HL-60/S4 treated with phorbol 12-myristate 13-acetate at 8.2 ng/mL for 4 days and 3 days (cell line): Measurements from ENCODE around the gene NPIPA1.
"Not testable (repeated sequence)": the region's sequence is repeated elsewhere in the genome, so short reads cannot be mapped to it uniquely, and the experiment has no call there.

Source experiments
- in situ Hi-C: fragments of 300-500 bp; cut with MboI; formaldehyde crosslinking; loops from 2 replicates; pipeline ENCODE4 v1.15.0; 2022; ENCODE audit warnings: low sequenced_read_pairs

Gene NPIPA1

DNA sequence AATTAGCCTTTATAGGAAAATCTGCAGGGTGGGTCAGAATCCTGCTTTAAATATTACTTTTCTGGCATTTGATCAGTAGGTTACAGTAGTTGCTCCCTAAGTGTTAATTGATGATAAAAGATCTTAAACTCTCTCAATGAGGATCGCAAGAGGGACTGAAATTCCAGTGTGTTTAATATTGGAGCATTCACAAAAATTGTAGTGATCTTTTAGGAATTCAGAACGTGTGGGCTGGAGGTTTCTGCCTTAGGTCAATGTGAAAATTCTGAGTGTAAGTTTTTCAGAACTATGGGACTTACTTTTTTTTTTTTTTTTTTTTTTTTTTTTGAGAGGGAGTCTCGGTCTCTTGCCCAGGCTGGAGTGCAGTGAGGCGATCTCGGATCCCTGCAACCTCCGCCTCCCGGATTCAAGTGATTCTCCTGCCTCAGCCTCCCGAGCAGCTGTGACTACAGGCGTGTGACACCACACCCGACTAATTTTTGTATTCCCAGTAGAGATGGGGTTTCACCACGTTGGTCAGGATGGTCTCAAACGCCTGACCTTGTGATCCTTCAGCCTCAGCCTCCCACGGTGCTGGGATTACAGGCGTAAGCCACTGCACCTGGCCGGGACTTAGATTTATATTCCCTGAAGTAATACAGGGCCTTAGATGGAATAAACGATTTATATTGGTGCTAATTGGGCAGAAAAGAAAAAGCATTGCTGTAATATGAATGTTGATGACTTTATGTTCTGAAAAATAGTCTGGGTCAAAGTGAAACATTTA lies 39.9 kb downstream of the NPIPA1 start:
- in situ Hi-C loops = not testable (repeated sequence)

- in situ Hi-C loops = not testable (repeated sequence)
Measured at GRCh38 chr16:14978281-14978680, 41.0 kb downstream of the NPIPA1 start.

DNA sequence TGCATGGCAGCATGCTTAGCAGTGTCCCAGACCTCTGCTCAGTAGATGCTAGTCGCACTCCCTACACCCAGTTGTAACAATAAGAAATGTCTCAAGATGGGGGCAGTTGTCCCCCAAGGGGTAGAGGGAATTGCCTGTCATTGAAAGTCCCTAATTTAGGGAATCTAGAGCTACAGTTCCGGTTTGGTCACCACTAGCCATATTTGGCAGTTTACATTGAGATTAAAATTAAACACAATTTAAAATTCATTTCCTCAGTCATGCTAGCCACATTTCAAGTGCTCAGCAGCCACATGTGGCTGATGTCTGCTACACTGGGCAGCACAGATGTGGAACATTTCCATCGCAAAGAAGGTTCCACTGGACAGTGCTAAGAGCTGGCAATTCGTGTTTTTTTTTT lies 41.7 kb downstream of the NPIPA1 start:
- in situ Hi-C loops = not testable (repeated sequence)

DNA sequence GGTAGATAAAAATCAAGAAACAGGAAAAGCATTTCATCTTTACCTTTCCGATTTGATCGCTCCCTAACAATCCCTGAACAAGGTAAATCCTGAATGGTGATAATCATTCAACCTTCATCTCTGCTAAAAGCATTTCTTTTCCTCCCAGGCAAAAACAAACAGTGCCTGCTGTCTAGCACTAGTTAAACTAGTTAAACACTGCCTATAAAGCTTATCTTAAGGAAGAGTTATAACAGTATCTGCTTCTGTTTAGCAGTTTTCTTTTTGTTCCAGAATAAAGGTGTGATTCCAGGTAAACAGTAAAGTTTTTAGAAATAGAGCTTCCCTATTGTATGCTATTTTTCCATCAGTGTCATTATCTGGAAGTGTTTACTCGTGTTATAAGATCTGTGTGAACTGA lies 44.0 kb downstream of the NPIPA1 start:
- in situ Hi-C loops = not testable (repeated sequence)

- in situ Hi-C loops = not testable (repeated sequence)
Measured at GRCh38 chr16:14982521-14982920, 45.3 kb downstream of the NPIPA1 start.

GRCh38 chr16:14988092-14988491 lies 50.8 kb downstream of the NPIPA1 start:
- in situ Hi-C loops = not testable (repeated sequence)

DNA sequence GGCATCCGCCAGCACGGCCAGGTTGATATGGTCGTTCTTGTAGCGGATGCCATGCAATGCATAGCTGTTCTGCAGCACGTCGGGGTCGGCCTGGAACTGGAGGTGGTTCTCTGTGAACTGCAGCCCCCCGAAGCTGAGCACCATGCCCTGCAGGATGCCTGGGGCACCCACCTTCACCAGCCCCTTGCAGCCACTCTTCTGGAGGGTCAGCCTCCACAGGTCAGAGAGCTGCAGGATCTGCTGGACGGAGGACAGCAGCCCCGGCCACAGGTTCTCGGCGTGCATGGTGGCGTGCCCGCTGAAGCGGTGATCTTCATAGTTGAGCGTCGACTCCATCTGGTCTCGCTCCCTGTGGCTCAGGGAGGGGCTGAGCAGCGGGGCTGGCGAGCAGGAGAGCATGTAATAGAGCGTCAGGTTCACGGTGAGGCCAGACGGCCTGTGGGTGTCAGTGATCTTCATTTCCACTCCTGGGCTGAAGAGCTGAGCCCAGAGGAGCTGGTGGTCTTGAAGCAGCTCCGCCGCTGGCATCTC lies 51.5 kb downstream of the NPIPA1 start:
- in situ Hi-C loops = not testable (repeated sequence)

DNA sequence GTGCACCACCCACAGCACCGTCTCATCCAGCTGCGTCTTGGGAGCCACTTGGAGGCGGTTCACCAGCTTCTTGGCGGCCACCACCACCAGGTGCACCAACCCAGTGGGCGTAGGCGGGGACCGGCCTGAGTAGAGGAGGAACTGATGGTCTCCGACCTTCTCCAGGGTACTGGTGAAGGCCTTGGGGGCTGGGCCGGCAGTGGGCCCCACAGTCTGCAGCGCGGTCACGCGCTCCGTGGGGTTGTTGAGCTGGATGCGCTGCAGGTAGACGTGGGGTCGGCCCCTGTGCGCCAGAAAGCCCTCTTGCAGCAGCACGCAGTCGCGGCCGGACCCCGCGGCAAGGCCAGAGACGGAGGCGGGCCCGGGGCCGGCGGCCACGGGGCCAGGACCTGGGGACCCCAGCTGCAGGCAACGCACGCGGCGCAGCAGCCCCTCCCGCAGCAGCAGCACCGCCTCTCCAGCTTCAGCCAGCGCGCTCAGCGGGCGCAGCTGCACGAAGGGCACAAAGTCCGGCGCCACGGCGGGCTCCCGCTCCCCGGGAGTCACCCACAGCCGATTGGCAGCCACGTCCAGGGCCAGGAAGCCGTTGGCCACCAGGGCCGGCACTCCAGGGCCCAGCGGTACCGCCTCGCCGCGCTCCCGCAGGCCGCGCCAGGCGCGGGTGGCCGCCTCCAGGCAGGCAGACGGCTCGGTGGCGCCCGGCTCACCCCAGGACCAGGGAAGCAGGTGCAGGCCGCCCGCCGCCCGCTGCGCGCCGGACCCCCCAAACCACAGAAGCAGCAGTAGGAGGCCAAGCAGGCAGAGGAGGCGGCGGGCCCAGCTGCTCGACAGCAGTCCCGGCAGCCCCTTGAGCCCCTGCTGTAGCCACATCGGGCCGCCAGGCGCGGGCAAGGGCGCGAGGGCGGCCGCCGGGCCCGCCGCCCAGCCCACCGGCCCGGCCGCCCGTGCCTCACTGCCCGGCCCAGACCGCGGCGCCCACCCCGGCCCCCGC lies 52.3 kb downstream of the NPIPA1 start:
- in situ Hi-C loops = not testable (repeated sequence)

- in situ Hi-C loops = not testable (repeated sequence)
Measured at GRCh38 chr16:14993277-14994151, 56.3 kb downstream of the NPIPA1 start.

- in situ Hi-C loops = not testable (repeated sequence)
Measured at GRCh38 chr16:14996702-14997101, 59.5 kb downstream of the NPIPA1 start.

DNA sequence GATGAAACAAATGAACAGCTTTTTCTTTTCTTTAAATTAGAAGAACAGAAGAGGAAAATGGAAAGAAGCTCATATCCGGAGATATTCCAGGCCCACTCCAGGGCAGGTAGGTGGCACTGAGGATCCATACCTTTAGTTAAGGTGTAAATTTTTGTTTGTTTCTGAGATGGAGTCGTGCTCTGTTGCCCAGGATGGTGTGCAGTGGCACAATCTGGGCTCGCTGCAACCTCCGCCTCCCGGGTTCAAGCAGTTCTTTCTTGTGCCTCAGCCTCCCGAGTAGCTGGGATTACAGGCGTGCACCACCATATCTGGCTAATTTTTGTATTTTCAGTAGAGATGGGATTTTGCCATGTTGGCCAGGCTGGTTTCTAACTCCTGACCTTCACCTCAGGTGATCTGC lies 61.1 kb downstream of the NPIPA1 start:
- in situ Hi-C loops = not testable (repeated sequence)

GRCh38 chr16:14999845-15000244 lies 62.6 kb downstream of the NPIPA1 start:
- in situ Hi-C loops = not testable (repeated sequence)
